PC-3 (cell line): ENCODE data around the gene NPR2.

Experiments used
- EZH2phosphoT487 ChIP-seq: fragments of 300-600 bp; sonication (generic); IDR thresholded peaks from 2 replicates; pipeline ENCODE4 v1.6.1; 2018; ENCODE audit warnings: mild to moderate bottlenecking, antibody characterized with exemption, low read length, borderline replicate concordance
- TF ChIP-seq, protein P1 (sequence below): fragments of 300-600 bp; sonication (generic); conservative IDR thresholded peaks from 2 replicates; pipeline ENCODE4 v1.5.1; 2017; ENCODE audit warnings: antibody characterized with exemption, low read depth, mild to moderate bottlenecking, low read length

DNA sequence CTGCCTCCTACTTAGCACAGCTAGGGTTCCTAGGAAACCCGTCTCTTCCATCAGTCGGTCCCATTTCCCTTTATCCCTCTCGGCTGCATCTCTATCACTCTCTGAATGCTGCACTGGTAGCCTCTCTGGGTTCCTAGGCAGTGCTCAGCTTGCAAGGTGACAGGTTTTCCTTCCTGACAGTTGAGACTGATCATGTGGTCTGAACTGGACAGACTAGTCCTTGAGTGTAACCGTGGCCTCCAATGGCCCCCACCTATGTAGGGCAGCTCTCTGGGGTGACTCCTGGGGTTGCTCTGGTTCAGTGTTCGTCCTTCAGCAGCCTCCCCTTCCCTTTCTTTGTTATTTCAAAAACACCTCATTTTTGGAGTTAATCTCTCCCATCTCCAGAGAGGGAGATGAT lies 41.4 kb downstream of the NPR2 start:
- TF ChIP-seq, protein P1, sequence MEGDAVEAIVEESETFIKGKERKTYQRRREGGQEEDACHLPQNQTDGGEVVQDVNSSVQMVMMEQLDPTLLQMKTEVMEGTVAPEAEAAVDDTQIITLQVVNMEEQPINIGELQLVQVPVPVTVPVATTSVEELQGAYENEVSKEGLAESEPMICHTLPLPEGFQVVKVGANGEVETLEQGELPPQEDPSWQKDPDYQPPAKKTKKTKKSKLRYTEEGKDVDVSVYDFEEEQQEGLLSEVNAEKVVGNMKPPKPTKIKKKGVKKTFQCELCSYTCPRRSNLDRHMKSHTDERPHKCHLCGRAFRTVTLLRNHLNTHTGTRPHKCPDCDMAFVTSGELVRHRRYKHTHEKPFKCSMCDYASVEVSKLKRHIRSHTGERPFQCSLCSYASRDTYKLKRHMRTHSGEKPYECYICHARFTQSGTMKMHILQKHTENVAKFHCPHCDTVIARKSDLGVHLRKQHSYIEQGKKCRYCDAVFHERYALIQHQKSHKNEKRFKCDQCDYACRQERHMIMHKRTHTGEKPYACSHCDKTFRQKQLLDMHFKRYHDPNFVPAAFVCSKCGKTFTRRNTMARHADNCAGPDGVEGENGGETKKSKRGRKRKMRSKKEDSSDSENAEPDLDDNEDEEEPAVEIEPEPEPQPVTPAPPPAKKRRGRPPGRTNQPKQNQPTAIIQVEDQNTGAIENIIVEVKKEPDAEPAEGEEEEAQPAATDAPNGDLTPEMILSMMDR = no peak
- TF ChIP-seq EZH2phosphoT487 = no peak
